Measurements from ENCODE around the gene CBR1. TPM values are rescaled to one million over a fixed set of nuclear protein-coding genes. Genes with fewer than 3 reads are reported as not detected.

CBR1 gene
- total RNA-seq (10 to 100 TPM; 36.1 to 77.6 TPM), polyA plus RNA-seq (100 to 1,000 TPM in 1 of 2 donors, 10 to 100 TPM in 1; 71.3 to 158 TPM)
- long read RNA-seq, donor 1, transcript CBR1-201 (3 exons, 1,293 nt) = major isoform, 19 of 27 reads
- long read RNA-seq, donor 1, partial matches to known transcripts = 7 of 27 reads
- long read RNA-seq, donor 1, other reads (novel, unspliced or antisense) = 0 of 27 reads
- long read RNA-seq, donor 2, transcript CBR1-201 (3 exons, 1,293 nt) = major isoform, 9 of 9 reads
- long read RNA-seq, donor 2, partial matches to known transcripts = 0 of 9 reads
- long read RNA-seq, donor 2, other reads (novel, unspliced or antisense) = 0 of 9 reads
- long read RNA-seq, donor 3, transcript CBR1-201 (3 exons, 1,293 nt) = major isoform, 9 of 14 reads
- long read RNA-seq, donor 3, partial matches to known transcripts = 5 of 14 reads
- long read RNA-seq, donor 3, other reads (novel, unspliced or antisense) = 0 of 14 reads
- long read RNA-seq, donor 4, transcript CBR1-201 (3 exons, 1,293 nt) = major isoform, 20 of 20 reads
- long read RNA-seq, donor 4, partial matches to known transcripts = 0 of 20 reads
- long read RNA-seq, donor 4, other reads (novel, unspliced or antisense) = 0 of 20 reads
- long read RNA-seq, donor 5, transcript CBR1-201 (3 exons, 1,293 nt) = major isoform, 44 of 65 reads
- long read RNA-seq, donor 5, partial matches to known transcripts = 19 of 65 reads
- long read RNA-seq, donor 5, other reads (novel, unspliced or antisense) = 0 of 65 reads

GRCh38 chr21:36069713-36070583 is at the start of gene CBR1:
Gene CBR1 (plus strand): TSS chr21:36070024. CDS start chr21:36070116, 92 bp downstream.
- Histone ChIP-seq H3K36me3 (ENCODE audit: control insufficient read depth in 4 of 4, insufficient read depth in 4 of 4, low read length in 4 of 4) (peaks cover 0 to 13% (median 4%) of the 10 kb centered on the region in 4 donors), H3K9ac (ENCODE audit: insufficient read depth in 1 of 2, low read length in 2 of 2) (peak within 1 kb of the TSS; percentile 30 to 43), H3K27ac (ENCODE audit: low read depth in 1 of 2, low read length in 1 of 2) (peak within 1 kb of the TSS; percentile 75 to 86), H3K4me1 (ENCODE audit: control insufficient read depth in 5 of 5, insufficient read depth in 5 of 5, low read length in 5 of 5) (peaks cover 0 to 16% (median 0%) of the 10 kb centered on the region in 5 donors), H3K4me3 (peak within 1 kb of the TSS; percentile 73), H3K9me3 (ENCODE audit: control insufficient read depth in 4 of 4, insufficient read depth in 3 of 4, low read length in 3 of 4) (peaks cover 0 to 3% (median 2%) of the 10 kb centered on the region in 4 donors), H3K27me3 (ENCODE audit: control insufficient read depth in 3 of 3, insufficient read depth in 3 of 3, low read length in 2 of 3) (peaks cover 0 to 4% (median 0%) of the 10 kb centered on the region in 3 donors)
- ATAC-seq (ENCODE audit: insufficient read depth, low FRiP score) = peak; percentile 98
- TF ChIP-seq CTCF (IDR thresholded peaks at IDR 0.05; ENCODE audit: control extremely low read depth, extremely low read depth) = no peak
- peak; percentile 82 to 88 (median 87) for DNase-seq
- WGBS, 2 donors = 1 to 2% methylated on average over 71 of the region's 71 CpGs

GRCh38 chr21:36021251-36021837 is 48.5 kb upstream of the CBR1 start:
- Histone ChIP-seq H3K9ac (ENCODE audit: insufficient read depth in 1 of 2, low read length in 2 of 2) (no peak overlapping the region), H3K27me3 (ENCODE audit: control insufficient read depth in 3 of 3, insufficient read depth in 3 of 3, low read length in 2 of 3) (no peaks in the 10 kb centered on the region), H3K36me3 (ENCODE audit: control insufficient read depth in 4 of 4, insufficient read depth in 4 of 4, low read length in 4 of 4) (no peaks in the 10 kb centered on the region), H3K4me1 (ENCODE audit: control insufficient read depth in 5 of 5, insufficient read depth in 5 of 5, low read length in 5 of 5) (peaks cover 0 to 12% (median 5%) of the 10 kb centered on the region in 5 donors), H3K4me3 (no peak overlapping the region), H3K9me3 (ENCODE audit: control insufficient read depth in 4 of 4, insufficient read depth in 3 of 4, low read length in 3 of 4) (no peaks in the 10 kb centered on the region), H3K27ac (ENCODE audit: low read depth in 1 of 2, low read length in 1 of 2) (no peak overlapping the region)
- WGBS, 2 donors = 91 to 94% methylated on average over 11 of the region's 11 CpGs
- no peak for TF ChIP-seq CTCF (IDR thresholded peaks at IDR 0.05; ENCODE audit: control extremely low read depth, extremely low read depth)
- ATAC-seq (ENCODE audit: insufficient read depth, low FRiP score) = no peak
- DNase-seq = no peak

- H3K4me3 ChIP-seq = no peak overlapping the region
- DNase-seq = peak in 1 of 3 donors; percentile 27
- H3K4me1 ChIP-seq (ENCODE audit: control insufficient read depth in 5 of 5, insufficient read depth in 5 of 5, low read length in 5 of 5) = peaks cover 0 to 12% (median 5%) of the 10 kb centered on the region in 5 donors
- ATAC-seq (ENCODE audit: insufficient read depth, low FRiP score) = no peak
- TF ChIP-seq CTCF (IDR thresholded peaks at IDR 0.05; ENCODE audit: control extremely low read depth, extremely low read depth) = no peak
- H3K27ac ChIP-seq (ENCODE audit: low read depth in 1 of 2, low read length in 1 of 2) = no peak overlapping the region
- no peaks in the 10 kb centered on the region for H3K36me3 ChIP-seq (ENCODE audit: control insufficient read depth in 4 of 4, insufficient read depth in 4 of 4, low read length in 4 of 4)
- 46 to 55% methylated on average over 6 of the region's 6 CpGs for WGBS, 2 donors
- H3K9ac ChIP-seq (ENCODE audit: insufficient read depth in 1 of 2, low read length in 2 of 2) = no peak overlapping the region
- no peaks in the 10 kb centered on the region for H3K9me3 ChIP-seq (ENCODE audit: control insufficient read depth in 4 of 4, insufficient read depth in 3 of 4, low read length in 3 of 4)
- H3K27me3 ChIP-seq (ENCODE audit: control insufficient read depth in 3 of 3, insufficient read depth in 3 of 3, low read length in 2 of 3) = no peaks in the 10 kb centered on the region
Measured at GRCh38 chr21:36022427-36023091, 47.3 kb upstream of the CBR1 start.
